Spleen (tissue), 7 donors: Measurements from ENCODE around the gene FAM117A.

Source experiments
- CTCF ChIP-seq, 11 experiments: fragments of 200-600 bp in 7 of 11; fragments of 450-650 bp in 4 of 11; sonication (generic) in 4 of 11; IDR thresholded peaks in 8 of 11; conservative IDR thresholded peaks in 3 of 11; 1 replicate in 7 of 11; 2 replicates in 4 of 11; pipeline versions ENCODE4 v1.4.0 to v1.8.0; 2016 to 2021; ENCODE audit warnings: antibody characterized with exemption in 11 of 11, inconsistent platforms in 4 of 11, mild to moderate bottlenecking in 1 of 11
- POLR2AphosphoS5 ChIP-seq, 3 donors: sonication (generic); formaldehyde crosslinking; IDR thresholded peaks; one replicate each; pipeline ENCODE4 v1.5.1; 2017; ENCODE audit warnings: antibody characterized with exemption in 3 of 3
- donor health status: DM: no; HTN: no; CAD: no; lungs with moderate emphysema.
- donor health status: DM: no; HTN: no; CAD: no.
- donor health status: DM: no; HTN: no; CAD: no.

GRCh38 chr17:49755663-49756283 lies 8.2 kb downstream of the FAM117A start:
- TF ChIP-seq CTCF (IDR thresholded peaks at IDR 0.05 in 8 of 11, conservative IDR thresholded peaks at IDR 0.05 in 3 of 11) (no peak), POLR2AphosphoS5 (IDR thresholded peaks at IDR 0.05) (no peak)
